Trophoblast cell (in vitro differentiated cells and primary cell): ENCODE data around the gene NUPR2. TPM values are rescaled to one million over a fixed set of nuclear protein-coding genes. Genes with fewer than 3 reads are reported as not detected.
A peak's percentile ranks its signal among the peaks of the same experiment; 100 is the strongest.
"Not testable (repeated sequence)": the region's sequence is repeated elsewhere in the genome, so short reads cannot be mapped to it uniquely, and the experiment has no call there.

Experiments
- DNase-seq, 2 donors: peaks; one replicate each; pipeline ENCODE4 v3.0.0-alpha.2; 2016
- H2AFZ ChIP-seq: 2 replicates; pipeline ENCODE4 v1.6.1; 2013; ENCODE audit warnings: low read length, moderate library complexity, mild to moderate bottlenecking; ENCODE audit not compliant: insufficient read depth, poor library complexity
- H2AK5ac ChIP-seq: 2 replicates; pipeline ENCODE4 v1.6.1; 2013; ENCODE audit warnings: mild to moderate bottlenecking, low read length
- H2BK120ac ChIP-seq: 2 replicates; pipeline ENCODE4 v1.6.1; 2013; ENCODE audit warnings: low read length, mild to moderate bottlenecking, moderate library complexity; ENCODE audit not compliant: insufficient read depth, poor library complexity
- H2BK12ac ChIP-seq: 2 replicates; pipeline ENCODE4 v1.6.1; 2013; ENCODE audit warnings: mild to moderate bottlenecking, low read length, moderate library complexity
- H2BK5ac ChIP-seq: 2 replicates; pipeline ENCODE4 v1.6.1; 2013; ENCODE audit warnings: low read length, low read depth, moderate library complexity, mild to moderate bottlenecking; ENCODE audit not compliant: poor library complexity
- H3K14ac ChIP-seq: 2 replicates; pipeline ENCODE4 v1.6.1; 2013; ENCODE audit warnings: mild to moderate bottlenecking, low read length
- H3K18ac ChIP-seq: 2 replicates; pipeline ENCODE4 v1.6.1; 2013; ENCODE audit warnings: mild to moderate bottlenecking, low read length
- H3K23ac ChIP-seq: 2 replicates; pipeline ENCODE4 v1.6.1; 2013; ENCODE audit warnings: low read length
- H3K27ac ChIP-seq: 2 replicates; pipeline ENCODE4 v1.5.1; 2013; ENCODE audit warnings: low read depth, mild to moderate bottlenecking, inconsistent platforms, low read length, moderate library complexity
- H3K27me3 ChIP-seq: 2 replicates; pipeline ENCODE4 v1.6.1; 2013; ENCODE audit warnings: inconsistent platforms, mild to moderate bottlenecking, low read length, moderate library complexity; ENCODE audit not compliant: insufficient read depth
- H3K36me3 ChIP-seq, 2 experiments: 1 replicate in 1 of 2; 2 replicates in 1 of 2; pipeline ENCODE4 v1.6.1; 2013; ENCODE audit warnings: low read length in 2 of 2, mild to moderate bottlenecking in 2 of 2, moderate library complexity in 1 of 2; ENCODE audit not compliant: insufficient read depth in 2 of 2, control insufficient read depth in 1 of 2
- H3K4ac ChIP-seq: 2 replicates; pipeline ENCODE4 v1.6.1; 2013; ENCODE audit warnings: low read depth, mild to moderate bottlenecking, low read length, moderate library complexity
- H3K4me1 ChIP-seq, 2 experiments: 1 replicate in 1 of 2; 2 replicates in 1 of 2; pipeline ENCODE4 v1.6.1; 2013; ENCODE audit warnings: low read length in 2 of 2, mild to moderate bottlenecking in 2 of 2, moderate library complexity in 1 of 2; ENCODE audit not compliant: insufficient read depth in 2 of 2, control insufficient read depth in 1 of 2
- H3K4me2 ChIP-seq: 2 replicates; pipeline ENCODE4 v1.6.1; 2013; ENCODE audit warnings: inconsistent platforms, mild to moderate bottlenecking, low read length, moderate library complexity
- H3K4me3 ChIP-seq: 2 replicates; pipeline ENCODE4 v1.5.1; 2013; ENCODE audit warnings: mild to moderate bottlenecking, low read depth, low read length, inconsistent platforms
- H3K79me1 ChIP-seq: one replicate; pipeline ENCODE4 v1.6.1; 2013; ENCODE audit warnings: low read length
- H3K79me2 ChIP-seq: 2 replicates; pipeline ENCODE4 v1.6.1; 2013; ENCODE audit warnings: low read length, mild to moderate bottlenecking; ENCODE audit not compliant: control insufficient read depth, insufficient read depth, poor library complexity
- H3K9ac ChIP-seq: 2 replicates; pipeline ENCODE4 v1.6.1; 2013; ENCODE audit warnings: mild to moderate bottlenecking, low read length
- H3K9me3 ChIP-seq: 2 replicates; pipeline ENCODE4 v1.6.1; 2013; ENCODE audit warnings: low read depth, mild to moderate bottlenecking, control low read depth, inconsistent platforms, low read length; ENCODE audit not compliant: insufficient read depth
- H4K12ac ChIP-seq: 2 replicates; pipeline ENCODE4 v1.6.1; 2013; ENCODE audit warnings: low read depth, mild to moderate bottlenecking, low read length, moderate library complexity
- H4K8ac ChIP-seq: 2 replicates; pipeline ENCODE4 v1.6.1; 2013; ENCODE audit warnings: low read depth, mild to moderate bottlenecking, low read length, moderate library complexity
- H4K91ac ChIP-seq: one replicate; pipeline ENCODE4 v1.6.1; 2013; ENCODE audit warnings: low read depth, mild to moderate bottlenecking, low read length, moderate library complexity
- WGBS: extraction: QIAGEN DNeasy Blood & Tissue Kit; methylation state at CpG from one replicate; pipeline ENCODE4 v1.1.7; 2013; ENCODE audit warnings: missing lambda C conversion rate; ENCODE audit not compliant: insufficient read length, insufficient coverage; ENCODE audit errors: extremely low coverage; 5-methylcytosine and 5-hydroxymethylcytosine counted together
- polyA plus RNA-seq: library from polyadenylated mRNA; stranded (reverse); fragments of 200-250 nt; gene quantifications from 2 replicates; pipeline ENCODE4 v1.2.3, GENCODE V29; 2013

Gene NUPR2
- polyA plus RNA-seq = not detected in 2 replicates

GRCh38 chr7:56115852-56116538, at the start of gene NUPR2:
TSS of gene NUPR2 (minus strand) at chr7:56116417. CDS start at chr7:56116314, 103 bp downstream.
- Histone ChIP-seq H3K27me3 (no peaks in the 10 kb centered on the region), H3K4ac (no peak within 1 kb of the TSS), H3K36me3 (no peaks in the 10 kb centered on the region), H2AK5ac (no peak within 1 kb of the TSS), H4K8ac (no peak within 1 kb of the TSS), H3K23ac (no peak within 1 kb of the TSS), H3K79me1 (no peaks in the 10 kb centered on the region), H3K9ac (no peak within 1 kb of the TSS), H3K4me2 (no peak within 1 kb of the TSS), H3K27ac (no peak within 1 kb of the TSS), H3K9me3 (peaks cover 16% of the 10 kb centered on the region), H4K91ac (no peak within 1 kb of the TSS), H3K79me2 (no peaks in the 10 kb centered on the region), H2AFZ (no peak within 1 kb of the TSS), H4K12ac (no peak within 1 kb of the TSS), H3K4me3 (no peak within 1 kb of the TSS), H2BK12ac (no peak within 1 kb of the TSS), H2BK5ac (no peak within 1 kb of the TSS), H3K4me1 (no peaks in the 10 kb centered on the region), H3K14ac (no peak within 1 kb of the TSS), H3K18ac (no peak within 1 kb of the TSS), H2BK120ac (no peak within 1 kb of the TSS)
- DNase-seq = peak; percentile 33 to 73
- no CpG with 5 or more reads among the region's 65 CpGs for WGBS

- H2BK120ac ChIP-seq = no peak overlapping the region
- H3K27ac ChIP-seq = no peak overlapping the region
- no peak overlapping the region for H3K4ac ChIP-seq
- H4K12ac ChIP-seq = no peak overlapping the region
- H3K4me1 ChIP-seq = no peaks in the 10 kb centered on the region
- no peak overlapping the region for H4K91ac ChIP-seq
- DNase-seq = no peak
- no CpG with 5 or more reads among the region's 1 CpG for WGBS
- no peak overlapping the region for H3K9ac ChIP-seq
- H3K79me2 ChIP-seq = no peaks in the 10 kb centered on the region
- H3K79me1 ChIP-seq = no peaks in the 10 kb centered on the region
- H3K9me3 ChIP-seq = peaks cover 18% of the 10 kb centered on the region
- no peak overlapping the region for H3K14ac ChIP-seq
- no peak overlapping the region for H2AK5ac ChIP-seq
- H2BK5ac ChIP-seq = no peak overlapping the region
- H3K36me3 ChIP-seq = no peaks in the 10 kb centered on the region
- H2AFZ ChIP-seq = no peak overlapping the region
- no peak overlapping the region for H3K18ac ChIP-seq
- no peak overlapping the region for H3K4me3 ChIP-seq
- H3K23ac ChIP-seq = no peak overlapping the region
- no peaks in the 10 kb centered on the region for H3K27me3 ChIP-seq
- H3K4me2 ChIP-seq = no peak overlapping the region
- no peak overlapping the region for H2BK12ac ChIP-seq
- H4K8ac ChIP-seq = no peak overlapping the region
Measured at GRCh38 chr7:56157238-56157790, 41.1 kb upstream of the NUPR2 start.

GRCh38 chr7:56131062-56131461, 14.8 kb upstream of the NUPR2 start:
- WGBS = no CpG with 5 or more reads among the region's 2 CpGs
- H4K8ac ChIP-seq = not testable (repeated sequence)

GRCh38 chr7:56127241-56127975, 11.2 kb upstream of the NUPR2 start:
- Histone ChIP-seq H3K9me3 (peaks cover 27% of the 10 kb centered on the region), H3K14ac (no peak overlapping the region), H2BK120ac (no peak overlapping the region), H4K91ac (no peak overlapping the region), H3K36me3 (no peaks in the 10 kb centered on the region), H4K8ac (no peak overlapping the region), H2BK12ac (no peak overlapping the region), H3K18ac (no peak overlapping the region), H4K12ac (no peak overlapping the region), H3K9ac (no peak overlapping the region), H2AK5ac (no peak overlapping the region), H3K79me2 (no peaks in the 10 kb centered on the region), H3K23ac (no peak overlapping the region), H3K27ac (no peak overlapping the region), H3K4me3 (no peak overlapping the region), H3K4me1 (no peaks in the 10 kb centered on the region), H3K4ac (no peak overlapping the region), H2BK5ac (no peak overlapping the region), H3K27me3 (no peaks in the 10 kb centered on the region), H2AFZ (no peak overlapping the region), H3K79me1 (no peaks in the 10 kb centered on the region), H3K4me2 (no peak overlapping the region)
- no CpG with 5 or more reads among the region's 7 CpGs for WGBS
- DNase-seq = peak; percentile 48 to 74

More at GRCh38 chr7:56131062-56131461, 14.8 kb upstream of the NUPR2 start:
- not testable (repeated sequence) for H2BK12ac ChIP-seq, H4K12ac ChIP-seq, H3K36me3 ChIP-seq, H2AK5ac ChIP-seq, H3K9ac ChIP-seq, H4K91ac ChIP-seq, H3K79me1 ChIP-seq, H3K4me2 ChIP-seq, H2BK120ac ChIP-seq, H3K27me3 ChIP-seq, H3K79me2 ChIP-seq, H3K4ac ChIP-seq, H3K4me1 ChIP-seq, H3K18ac ChIP-seq, H3K14ac ChIP-seq, H2AFZ ChIP-seq, DNase-seq, H3K23ac ChIP-seq, H3K27ac ChIP-seq, H3K4me3 ChIP-seq, H2BK5ac ChIP-seq
- H3K9me3 ChIP-seq = peaks cover 12% of the 10 kb centered on the region
